NT2/D1 (cell line): ENCODE results near the gene NELFB.

Experiments
- YY1 ChIP-seq: IDR thresholded peaks from 2 replicates; pipeline ENCODE4 v1.6.1; 2011; ENCODE audit not compliant: insufficient read length, insufficient read depth
- ZNF274 ChIP-seq: IDR thresholded peaks from 2 replicates; pipeline ENCODE4 v1.6.1; 2011; ENCODE audit warnings: mild to moderate bottlenecking, low read depth, low read length

DNA sequence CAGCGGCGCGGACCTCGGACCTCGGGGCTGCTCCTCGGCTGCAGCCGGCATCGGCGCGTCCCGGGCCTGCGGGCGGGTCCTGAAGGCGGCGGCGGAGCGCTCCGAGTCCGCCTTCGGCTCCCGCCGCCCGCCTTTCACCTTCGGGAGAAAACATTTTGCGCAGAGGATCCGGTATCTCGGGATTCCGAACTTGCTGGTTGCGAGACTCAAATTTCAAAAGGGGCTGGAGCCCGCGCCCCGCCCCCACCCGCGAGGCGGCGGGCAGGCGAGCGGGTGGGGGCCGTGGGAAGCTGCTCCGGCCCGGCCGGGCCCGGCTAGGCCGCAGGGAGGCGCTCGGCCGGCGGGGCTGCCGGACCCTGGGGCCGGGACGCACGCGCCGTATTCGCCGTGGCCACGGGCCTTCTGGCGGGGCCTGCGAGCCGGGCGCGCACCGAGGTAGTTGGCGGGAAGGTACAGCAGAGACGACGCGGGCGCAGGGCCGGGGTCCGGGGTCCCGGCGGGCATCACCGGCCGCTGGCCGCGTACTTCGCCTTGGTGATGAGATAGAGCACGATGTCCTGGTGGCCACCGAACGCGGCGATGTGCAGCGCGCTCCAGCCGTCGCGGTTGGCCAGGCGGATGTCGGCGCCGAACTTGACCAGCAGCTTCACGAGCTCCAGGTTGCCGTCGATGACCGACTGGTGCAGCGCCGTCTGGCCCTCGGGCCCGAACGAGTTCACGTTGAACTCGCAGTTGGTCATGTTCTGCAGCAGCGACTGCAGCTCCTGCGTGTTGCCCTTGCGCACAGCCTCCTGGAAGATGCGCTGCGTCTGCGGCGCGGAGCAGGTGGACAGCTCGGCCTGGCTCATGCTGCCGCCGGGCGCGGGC is 46.2 kb downstream of the NELFB start:
- TF ChIP-seq YY1 (no peak), ZNF274 (no peak)
